HG02981 (cell line): ENCODE results near the gene MEX3D.

Source experiments
- ATAC-seq: cut with Tn5 transposase; IDR thresholded peaks from one replicate; pipeline ENCODE4 v1.9.1; 2021; ENCODE audit warnings: mild to moderate bottlenecking, moderate library complexity; ENCODE audit not compliant: unreplicated experiment

The MEX3D gene

GRCh38 chr19:1574354-1575136 is 6.4 kb upstream of the MEX3D start:
- no peak for ATAC-seq

GRCh38 chr19:1572795-1573194 is 4.7 kb upstream of the MEX3D start:
- ATAC-seq = no peak

GRCh38 chr19:1571358-1571757 is 3.2 kb upstream of the MEX3D start:
- ATAC-seq = no peak

- no peak for ATAC-seq
Observed at GRCh38 chr19:1570836-1571235, 2.7 kb upstream of the MEX3D start.

- ATAC-seq = no peak
Observed at GRCh38 chr19:1569997-1570396, 1.9 kb upstream of the MEX3D start.

DNA sequence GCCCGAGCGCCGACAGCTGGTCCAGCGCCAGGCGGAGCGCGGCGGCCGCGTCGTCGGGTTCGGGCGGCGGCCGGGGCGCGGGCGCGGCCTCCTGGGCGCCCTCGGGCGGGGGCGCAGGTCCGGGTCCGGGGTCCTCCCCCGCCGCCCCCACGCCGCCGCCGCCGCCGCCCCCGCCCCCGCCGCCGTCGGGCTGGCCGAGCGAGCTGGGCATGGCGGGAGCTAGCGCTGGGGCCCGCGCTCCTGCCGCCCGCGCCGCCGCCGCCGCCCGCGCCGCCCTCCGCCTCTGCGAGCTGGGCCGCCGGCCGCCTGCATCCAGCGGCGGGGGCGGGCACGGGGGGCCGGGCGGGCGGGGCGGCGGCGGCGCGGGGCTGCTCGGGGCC is 287 bp downstream of the MEX3D start:
- no peak for ATAC-seq

DNA sequence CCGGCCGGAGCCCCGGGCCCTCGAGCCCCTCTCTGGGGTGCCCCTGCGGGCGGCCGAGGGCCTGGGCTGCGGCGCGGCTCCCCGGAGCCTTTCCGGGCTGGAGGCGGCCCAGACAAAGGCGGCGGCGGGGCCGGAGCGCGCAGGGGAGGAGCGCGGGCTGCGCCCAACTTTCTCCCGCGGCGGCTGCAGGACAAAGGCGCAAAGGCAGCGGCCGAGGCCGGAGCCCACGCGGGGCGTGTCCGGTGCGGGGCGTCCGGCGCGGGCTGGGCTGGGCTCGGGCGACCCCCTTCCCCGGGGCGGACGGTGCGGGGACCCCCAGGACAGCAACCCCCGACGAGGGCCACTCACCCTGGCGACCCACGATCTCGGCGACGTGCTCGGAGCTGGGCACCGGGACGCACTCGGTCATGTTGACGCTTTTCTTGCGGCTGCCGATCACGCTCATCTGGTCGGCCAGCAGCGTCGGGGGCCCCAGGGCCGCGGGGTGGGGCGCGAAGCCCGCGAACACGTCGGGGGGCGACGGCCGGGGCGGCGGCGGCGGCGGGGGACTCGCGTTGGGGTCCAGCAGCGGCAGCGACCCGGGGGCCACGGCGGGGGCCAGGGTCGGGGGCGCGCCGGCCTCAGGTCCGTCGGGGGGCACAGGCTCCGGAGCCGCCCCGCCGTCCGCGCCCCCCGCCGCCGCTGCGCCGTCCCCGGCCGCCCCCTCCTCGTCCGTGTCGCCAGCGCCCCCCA is 843 bp downstream of the MEX3D start:
- no peak for ATAC-seq

- ATAC-seq = no peak
Observed at GRCh38 chr19:1566392-1567115, 1.6 kb downstream of the MEX3D start.

DNA sequence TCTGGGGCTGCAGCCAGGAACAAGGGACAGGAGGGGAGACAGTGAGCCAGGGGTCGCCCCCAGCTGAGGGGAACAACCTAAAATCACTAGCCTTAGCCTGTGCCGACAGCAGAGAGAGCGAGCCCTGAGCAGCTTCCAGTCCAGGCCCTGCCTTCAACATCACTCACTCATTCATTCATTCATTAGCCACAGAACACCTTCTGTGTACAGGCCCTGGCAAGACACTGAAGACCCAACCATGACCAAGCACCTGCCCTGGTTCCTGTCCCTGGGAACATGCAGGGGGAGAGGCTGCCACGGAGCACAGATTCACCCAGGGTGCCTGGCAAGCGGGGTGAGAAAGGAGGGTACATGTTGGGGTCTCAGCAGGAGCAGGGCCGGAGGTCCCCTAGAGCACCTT is 4.9 kb downstream of the MEX3D start:
- no peak for ATAC-seq

DNA sequence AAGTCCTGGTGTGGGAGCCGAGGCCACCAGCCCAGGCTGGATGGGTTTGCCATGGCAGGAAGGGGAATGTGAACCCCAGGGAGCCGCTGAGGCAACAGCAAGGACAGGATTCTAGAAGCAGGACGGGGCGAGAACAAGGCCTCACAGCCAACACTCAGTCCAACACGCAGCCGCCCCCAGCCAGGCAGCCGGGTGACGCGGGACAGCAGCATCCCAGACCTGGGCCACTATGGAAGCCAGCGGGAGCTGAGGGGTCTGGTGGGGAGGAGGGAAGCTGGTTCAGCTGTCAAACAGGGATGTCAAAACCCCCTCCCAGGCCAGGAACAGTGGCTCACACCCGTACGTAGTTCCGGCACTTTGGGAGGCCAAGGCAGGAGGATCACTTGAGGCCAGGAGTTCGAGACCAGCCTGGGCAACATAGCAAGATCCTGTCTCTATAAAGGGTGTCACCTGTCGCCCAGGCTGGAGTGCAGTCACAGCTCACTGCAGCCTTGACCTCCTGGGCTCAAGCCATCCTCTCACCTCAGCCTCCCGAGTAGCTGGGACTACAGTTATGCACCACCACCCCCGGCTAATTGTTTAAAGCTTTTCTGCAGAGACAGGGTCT is 6.8 kb downstream of the MEX3D start:
- ATAC-seq = no peak

DNA sequence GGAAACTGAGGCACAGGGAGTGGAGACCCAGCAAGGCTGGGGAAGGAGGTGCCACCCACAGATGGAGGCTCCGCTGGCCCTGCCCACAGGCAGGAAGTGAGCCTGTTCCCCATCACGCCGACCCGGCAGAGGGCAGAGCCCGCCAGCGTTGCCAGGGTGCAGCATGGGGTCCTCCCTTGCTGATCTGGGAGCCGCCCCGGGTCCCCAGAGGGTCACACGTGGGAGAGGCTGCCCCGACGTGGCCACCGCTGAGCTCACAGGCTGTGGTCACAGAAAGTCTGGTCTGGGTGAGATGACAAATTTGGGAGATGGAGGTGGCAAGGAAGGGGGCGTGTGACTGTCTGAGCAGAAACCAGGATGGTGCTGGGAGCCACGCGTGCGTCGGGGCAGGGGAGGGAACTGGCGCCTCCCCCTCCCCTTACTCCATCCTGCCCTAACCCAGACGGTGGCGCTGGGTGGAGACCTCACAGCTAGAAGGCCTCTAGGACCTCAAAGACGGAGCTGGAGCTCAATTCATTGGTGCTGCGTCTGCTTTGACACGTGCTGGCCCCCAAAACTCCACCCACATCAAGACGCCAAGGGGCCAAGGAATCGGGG is 7.7 kb downstream of the MEX3D start:
- ATAC-seq = no peak

GRCh38 chr19:1558552-1558951 is 9.6 kb downstream of the MEX3D start:
- ATAC-seq = no peak

DNA sequence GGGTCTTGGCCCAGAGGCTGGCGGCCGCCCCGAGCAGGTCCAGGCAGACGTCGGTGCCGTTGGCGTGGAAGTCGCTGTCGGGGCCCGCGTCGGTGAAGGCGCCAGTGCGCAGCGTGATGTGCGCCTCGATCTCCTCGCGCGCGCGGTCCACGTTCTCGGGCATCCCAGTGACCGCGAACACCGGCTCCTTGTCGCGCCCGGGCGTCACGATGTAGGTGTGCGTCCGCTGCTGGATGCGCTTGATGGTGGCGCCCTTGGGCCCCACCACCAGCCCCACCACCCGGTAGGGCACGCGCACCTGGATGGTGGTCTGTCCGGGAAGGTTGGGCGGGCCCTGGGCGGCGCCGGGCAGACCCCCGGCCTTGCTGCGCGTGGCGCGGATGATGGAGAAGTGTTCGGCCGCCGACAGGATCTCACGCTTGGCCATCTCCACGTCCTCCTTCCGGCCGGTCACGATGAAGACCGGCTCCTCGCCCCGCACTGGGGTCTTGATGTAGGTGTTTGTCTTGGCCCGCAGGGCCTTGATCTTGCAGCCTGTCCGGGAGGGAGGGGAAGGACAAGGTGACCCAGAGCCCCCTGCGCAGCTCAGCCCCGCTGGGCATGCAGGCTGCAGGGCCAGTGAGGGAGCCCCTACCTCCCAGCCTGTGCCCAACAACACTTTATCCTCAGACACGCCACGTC is 11.6 kb downstream of the MEX3D start:
- no peak for ATAC-seq

- no peak for ATAC-seq
Observed at GRCh38 chr19:1555487-1556389, 12.4 kb downstream of the MEX3D start.

DNA sequence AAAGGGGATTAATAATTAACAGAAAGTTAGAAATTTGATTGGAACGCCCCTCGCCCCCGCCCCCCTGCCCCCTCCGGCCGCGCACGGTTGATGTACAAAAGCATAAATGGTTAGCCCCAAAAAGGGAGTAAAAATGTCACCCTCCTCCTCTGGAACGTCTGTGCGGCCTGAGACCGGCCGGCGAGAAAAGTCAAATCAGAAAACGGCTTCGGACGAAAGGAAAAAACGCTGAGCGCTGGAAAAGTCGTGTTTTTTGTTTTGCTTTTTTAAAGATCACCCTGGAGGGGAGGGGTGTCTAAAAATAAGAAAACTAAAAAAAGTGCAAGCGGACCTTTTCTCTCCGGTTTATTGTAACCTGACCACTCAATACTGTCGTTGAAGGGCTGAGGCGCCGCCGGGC is 13.2 kb downstream of the MEX3D start:
- no peak for ATAC-seq

GRCh38 chr19:1553415-1553814 is 14.7 kb downstream of the MEX3D start:
- no peak for ATAC-seq

GRCh38 chr19:1551068-1552040 is 16.8 kb downstream of the MEX3D start:
- ATAC-seq = no peak

DNA sequence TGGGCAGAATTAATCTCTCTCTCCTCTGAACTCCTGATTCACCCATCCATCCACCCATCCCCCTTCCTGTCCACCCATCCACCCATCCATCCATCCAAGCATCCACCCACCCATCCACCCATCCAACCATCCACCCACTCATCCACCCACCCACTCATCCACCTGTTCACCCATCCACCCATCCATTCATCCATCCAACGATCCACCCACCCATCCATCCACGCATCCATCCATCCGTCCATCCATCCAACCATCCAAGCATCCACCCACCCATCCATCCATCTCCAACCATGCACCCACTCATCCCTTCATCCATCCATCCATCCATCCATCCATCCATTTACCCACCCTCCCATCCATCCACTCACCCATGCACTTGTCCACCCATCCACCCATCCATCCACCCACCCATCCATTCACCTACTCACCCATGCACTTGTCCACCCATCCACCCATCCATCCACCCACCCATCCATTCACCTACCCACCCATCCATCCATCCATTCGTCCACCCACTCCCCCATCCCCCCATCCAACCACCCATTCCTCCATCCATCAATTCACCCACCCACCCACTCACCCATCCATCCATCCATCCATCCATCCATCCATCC is 18.7 kb downstream of the MEX3D start:
- no peak for ATAC-seq
